ENCODE data around the gene ZNF423. TPM values are rescaled to one million over a fixed set of nuclear protein-coding genes. Genes with fewer than 3 reads are reported as not detected.

Gene ZNF423
- total and polyA plus RNA-seq, 2 experiments from 2014 or later, result 14.9 to 41.8 TPM

GRCh38 chr16:49639739-49640431 is 216.0 kb downstream of the ZNF423 start:
- Histone ChIP-seq H4K20me1 (replicated peaks; ENCODE audit: insufficient read depth) (no peaks in the 10 kb centered on the region; the same call in 1 of the 2 replicates), H3K27me3 (ENCODE audit: insufficient read depth) (no peaks in the 10 kb centered on the region), H3K79me2 (replicated peaks; ENCODE audit: insufficient read depth) (no peaks in the 10 kb centered on the region; the same call in 1 of the 2 replicates), H3K4me1 (ENCODE audit: insufficient read depth) (peaks cover 34% of the 10 kb centered on the region), H3K4me2 (peak overlapping the region; percentile 29; the same call in 1 of the 2 replicates), H2AFZ (no peak overlapping the region), H3F3A (replicated peaks; ENCODE audit: low read depth) (no peaks in the 10 kb centered on the region), H3K4me3 (no peak overlapping the region), H3K27ac (ENCODE audit: low read depth) (peak overlapping the region; percentile 60), H3K9me2 (ENCODE audit: insufficient read depth) (no peaks in the 10 kb centered on the region), H3K36me3 (ENCODE audit: insufficient read depth) (no peaks in the 10 kb centered on the region)
- Mint-ChIP-seq H3K4me3 (peak overlapping the region; percentile 2), H3K9me3 (peaks cover 2% of the 10 kb centered on the region; the same call in 1 of the 3 replicates), H3K27ac (peak overlapping the region; percentile 12), H3K4me1 (peaks cover 52% of the 10 kb centered on the region), H3K27me3 (ENCODE audit: insufficient read depth, low read depth, poor library complexity) (peaks cover 19% of the 10 kb centered on the region), H3K36me3 (ENCODE audit: low read depth) (peaks cover 34% of the 10 kb centered on the region)
- ATAC-seq (peak; percentile 82), DNase-seq (ENCODE audit: low spot score) (peak; percentile 56)
- TF ChIP-seq STAT1 (IDR thresholded peaks at IDR 0.05; ENCODE audit: unreplicated experiment) (no peak), ZNF114 (CRISPR knock-in tag; IDR thresholded peaks at IDR 0.05) (no peak), CREB1 (CRISPR knock-in tag; IDR thresholded peaks at IDR 0.05; ENCODE audit: low read depth) (no peak), ZNF331 (CRISPR knock-in tag; IDR thresholded peaks at IDR 0.05; ENCODE audit: low read depth) (no peak), NANOG (IDR thresholded peaks at IDR 0.05; ENCODE audit: borderline replicate concordance) (no peak), EZH2phosphoT487 (IDR thresholded peaks at IDR 0.05; ENCODE audit: unreplicated experiment) (no peak), EZH2 (IDR thresholded peaks at IDR 0.05; ENCODE audit: low read depth, unreplicated experiment) (no peak), POLR2AphosphoS5 (IDR thresholded peaks at IDR 0.05; ENCODE audit: low read depth) (no peak), JUNB (IDR thresholded peaks at IDR 0.05; ENCODE audit: unreplicated experiment) (no peak)
- TF ChIP-seq, protein P1, sequence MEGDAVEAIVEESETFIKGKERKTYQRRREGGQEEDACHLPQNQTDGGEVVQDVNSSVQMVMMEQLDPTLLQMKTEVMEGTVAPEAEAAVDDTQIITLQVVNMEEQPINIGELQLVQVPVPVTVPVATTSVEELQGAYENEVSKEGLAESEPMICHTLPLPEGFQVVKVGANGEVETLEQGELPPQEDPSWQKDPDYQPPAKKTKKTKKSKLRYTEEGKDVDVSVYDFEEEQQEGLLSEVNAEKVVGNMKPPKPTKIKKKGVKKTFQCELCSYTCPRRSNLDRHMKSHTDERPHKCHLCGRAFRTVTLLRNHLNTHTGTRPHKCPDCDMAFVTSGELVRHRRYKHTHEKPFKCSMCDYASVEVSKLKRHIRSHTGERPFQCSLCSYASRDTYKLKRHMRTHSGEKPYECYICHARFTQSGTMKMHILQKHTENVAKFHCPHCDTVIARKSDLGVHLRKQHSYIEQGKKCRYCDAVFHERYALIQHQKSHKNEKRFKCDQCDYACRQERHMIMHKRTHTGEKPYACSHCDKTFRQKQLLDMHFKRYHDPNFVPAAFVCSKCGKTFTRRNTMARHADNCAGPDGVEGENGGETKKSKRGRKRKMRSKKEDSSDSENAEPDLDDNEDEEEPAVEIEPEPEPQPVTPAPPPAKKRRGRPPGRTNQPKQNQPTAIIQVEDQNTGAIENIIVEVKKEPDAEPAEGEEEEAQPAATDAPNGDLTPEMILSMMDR (conservative IDR thresholded peaks at IDR 0.05; ENCODE audit: low read depth in 2 of 2), result no peak
- TF ChIP-seq, protein P2, sequence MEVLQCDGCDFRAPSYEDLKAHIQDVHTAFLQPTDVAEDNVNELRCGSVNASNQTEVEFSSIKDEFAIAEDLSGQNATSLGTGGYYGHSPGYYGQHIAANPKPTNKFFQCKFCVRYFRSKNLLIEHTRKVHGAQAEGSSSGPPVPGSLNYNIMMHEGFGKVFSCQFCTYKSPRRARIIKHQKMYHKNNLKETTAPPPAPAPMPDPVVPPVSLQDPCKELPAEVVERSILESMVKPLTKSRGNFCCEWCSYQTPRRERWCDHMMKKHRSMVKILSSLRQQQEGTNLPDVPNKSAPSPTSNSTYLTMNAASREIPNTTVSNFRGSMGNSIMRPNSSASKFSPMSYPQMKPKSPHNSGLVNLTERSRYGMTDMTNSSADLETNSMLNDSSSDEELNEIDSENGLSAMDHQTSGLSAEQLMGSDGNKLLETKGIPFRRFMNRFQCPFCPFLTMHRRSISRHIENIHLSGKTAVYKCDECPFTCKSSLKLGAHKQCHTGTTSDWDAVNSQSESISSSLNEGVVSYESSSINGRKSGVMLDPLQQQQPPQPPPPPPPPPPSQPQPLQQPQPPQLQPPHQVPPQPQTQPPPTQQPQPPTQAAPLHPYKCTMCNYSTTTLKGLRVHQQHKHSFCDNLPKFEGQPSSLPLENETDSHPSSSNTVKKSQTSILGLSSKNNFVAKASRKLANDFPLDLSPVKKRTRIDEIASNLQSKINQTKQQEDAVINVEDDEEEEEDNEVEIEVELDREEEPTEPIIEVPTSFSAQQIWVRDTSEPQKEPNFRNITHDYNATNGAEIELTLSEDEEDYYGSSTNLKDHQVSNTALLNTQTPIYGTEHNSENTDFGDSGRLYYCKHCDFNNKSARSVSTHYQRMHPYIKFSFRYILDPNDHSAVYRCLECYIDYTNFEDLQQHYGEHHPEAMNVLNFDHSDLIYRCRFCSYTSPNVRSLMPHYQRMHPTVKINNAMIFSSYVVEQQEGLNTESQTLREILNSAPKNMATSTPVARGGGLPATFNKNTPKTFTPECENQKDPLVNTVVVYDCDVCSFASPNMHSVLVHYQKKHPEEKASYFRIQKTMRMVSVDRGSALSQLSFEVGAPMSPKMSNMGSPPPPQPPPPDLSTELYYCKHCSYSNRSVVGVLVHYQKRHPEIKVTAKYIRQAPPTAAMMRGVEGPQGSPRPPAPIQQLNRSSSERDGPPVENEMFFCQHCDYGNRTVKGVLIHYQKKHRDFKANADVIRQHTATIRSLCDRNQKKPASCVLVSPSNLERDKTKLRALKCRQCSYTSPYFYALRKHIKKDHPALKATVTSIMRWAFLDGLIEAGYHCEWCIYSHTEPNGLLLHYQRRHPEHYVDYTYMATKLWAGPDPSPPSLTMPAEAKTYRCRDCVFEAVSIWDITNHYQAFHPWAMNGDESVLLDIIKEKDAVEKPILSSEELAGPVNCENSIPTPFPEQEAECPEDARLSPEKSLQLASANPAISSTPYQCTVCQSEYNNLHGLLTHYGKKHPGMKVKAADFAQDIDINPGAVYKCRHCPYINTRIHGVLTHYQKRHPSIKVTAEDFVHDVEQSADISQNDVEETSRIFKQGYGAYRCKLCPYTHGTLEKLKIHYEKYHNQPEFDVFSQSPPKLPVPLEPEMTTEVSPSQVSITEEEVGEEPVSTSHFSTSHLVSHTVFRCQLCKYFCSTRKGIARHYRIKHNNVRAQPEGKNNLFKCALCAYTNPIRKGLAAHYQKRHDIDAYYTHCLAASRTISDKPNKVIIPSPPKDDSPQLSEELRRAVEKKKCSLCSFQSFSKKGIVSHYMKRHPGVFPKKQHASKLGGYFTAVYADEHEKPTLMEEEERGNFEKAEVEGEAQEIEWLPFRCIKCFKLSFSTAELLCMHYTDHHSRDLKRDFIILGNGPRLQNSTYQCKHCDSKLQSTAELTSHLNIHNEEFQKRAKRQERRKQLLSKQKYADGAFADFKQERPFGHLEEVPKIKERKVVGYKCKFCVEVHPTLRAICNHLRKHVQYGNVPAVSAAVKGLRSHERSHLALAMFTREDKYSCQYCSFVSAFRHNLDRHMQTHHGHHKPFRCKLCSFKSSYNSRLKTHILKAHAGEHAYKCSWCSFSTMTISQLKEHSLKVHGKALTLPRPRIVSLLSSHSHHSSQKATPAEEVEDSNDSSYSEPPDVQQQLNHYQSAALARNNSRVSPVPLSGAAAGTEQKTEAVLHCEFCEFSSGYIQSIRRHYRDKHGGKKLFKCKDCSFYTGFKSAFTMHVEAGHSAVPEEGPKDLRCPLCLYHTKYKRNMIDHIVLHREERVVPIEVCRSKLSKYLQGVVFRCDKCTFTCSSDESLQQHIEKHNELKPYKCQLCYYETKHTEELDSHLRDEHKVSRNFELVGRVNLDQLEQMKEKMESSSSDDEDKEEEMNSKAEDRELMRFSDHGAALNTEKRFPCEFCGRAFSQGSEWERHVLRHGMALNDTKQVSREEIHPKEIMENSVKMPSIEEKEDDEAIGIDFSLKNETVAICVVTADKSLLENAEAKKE (CRISPR knock-in tag; IDR thresholded peaks at IDR 0.05), result no peak
- TF ChIP-seq, protein P3, sequence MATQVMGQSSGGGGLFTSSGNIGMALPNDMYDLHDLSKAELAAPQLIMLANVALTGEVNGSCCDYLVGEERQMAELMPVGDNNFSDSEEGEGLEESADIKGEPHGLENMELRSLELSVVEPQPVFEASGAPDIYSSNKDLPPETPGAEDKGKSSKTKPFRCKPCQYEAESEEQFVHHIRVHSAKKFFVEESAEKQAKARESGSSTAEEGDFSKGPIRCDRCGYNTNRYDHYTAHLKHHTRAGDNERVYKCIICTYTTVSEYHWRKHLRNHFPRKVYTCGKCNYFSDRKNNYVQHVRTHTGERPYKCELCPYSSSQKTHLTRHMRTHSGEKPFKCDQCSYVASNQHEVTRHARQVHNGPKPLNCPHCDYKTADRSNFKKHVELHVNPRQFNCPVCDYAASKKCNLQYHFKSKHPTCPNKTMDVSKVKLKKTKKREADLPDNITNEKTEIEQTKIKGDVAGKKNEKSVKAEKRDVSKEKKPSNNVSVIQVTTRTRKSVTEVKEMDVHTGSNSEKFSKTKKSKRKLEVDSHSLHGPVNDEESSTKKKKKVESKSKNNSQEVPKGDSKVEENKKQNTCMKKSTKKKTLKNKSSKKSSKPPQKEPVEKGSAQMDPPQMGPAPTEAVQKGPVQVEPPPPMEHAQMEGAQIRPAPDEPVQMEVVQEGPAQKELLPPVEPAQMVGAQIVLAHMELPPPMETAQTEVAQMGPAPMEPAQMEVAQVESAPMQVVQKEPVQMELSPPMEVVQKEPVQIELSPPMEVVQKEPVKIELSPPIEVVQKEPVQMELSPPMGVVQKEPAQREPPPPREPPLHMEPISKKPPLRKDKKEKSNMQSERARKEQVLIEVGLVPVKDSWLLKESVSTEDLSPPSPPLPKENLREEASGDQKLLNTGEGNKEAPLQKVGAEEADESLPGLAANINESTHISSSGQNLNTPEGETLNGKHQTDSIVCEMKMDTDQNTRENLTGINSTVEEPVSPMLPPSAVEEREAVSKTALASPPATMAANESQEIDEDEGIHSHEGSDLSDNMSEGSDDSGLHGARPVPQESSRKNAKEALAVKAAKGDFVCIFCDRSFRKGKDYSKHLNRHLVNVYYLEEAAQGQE (IDR thresholded peaks at IDR 0.05; ENCODE audit: unreplicated experiment), result no peak
- TF ChIP-seq, protein P4, sequence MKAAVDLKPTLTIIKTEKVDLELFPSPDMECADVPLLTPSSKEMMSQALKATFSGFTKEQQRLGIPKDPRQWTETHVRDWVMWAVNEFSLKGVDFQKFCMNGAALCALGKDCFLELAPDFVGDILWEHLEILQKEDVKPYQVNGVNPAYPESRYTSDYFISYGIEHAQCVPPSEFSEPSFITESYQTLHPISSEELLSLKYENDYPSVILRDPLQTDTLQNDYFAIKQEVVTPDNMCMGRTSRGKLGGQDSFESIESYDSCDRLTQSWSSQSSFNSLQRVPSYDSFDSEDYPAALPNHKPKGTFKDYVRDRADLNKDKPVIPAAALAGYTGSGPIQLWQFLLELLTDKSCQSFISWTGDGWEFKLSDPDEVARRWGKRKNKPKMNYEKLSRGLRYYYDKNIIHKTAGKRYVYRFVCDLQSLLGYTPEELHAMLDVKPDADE (IDR thresholded peaks at IDR 0.05), result no peak
